Fibroblast of skin of left quadriceps (primary cell): ENCODE results near the gene GYG2.

Experiments
- DNase-seq, 2 experiments: peaks; one replicate each; pipeline ENCODE4 v3.0.0-alpha.2; 2013; ENCODE audit warnings: low read depth in 2 of 2

The GYG2 gene

GRCh38 chrX:2817036-2817435, 11.7 kb upstream of the GYG2 start:
- DNase-seq, result no peak

GRCh38 chrX:2819345-2820135, 9.2 kb upstream of the GYG2 start:
- DNase-seq, result no peak

GRCh38 chrX:2820136-2820771, 8.5 kb upstream of the GYG2 start:
- no peak for DNase-seq

GRCh38 chrX:2823795-2824386, 4.8 kb upstream of the GYG2 start:
- no peak for DNase-seq

GRCh38 chrX:2824886-2825285, 3.8 kb upstream of the GYG2 start:
- DNase-seq, result no peak

- DNase-seq, result no peak
Observed at GRCh38 chrX:2828959-2829411, 255 bp downstream of the GYG2 start.

GRCh38 chrX:2829469-2830246, 928 bp downstream of the GYG2 start:
- DNase-seq, result no peak

- DNase-seq, result no peak
Observed at GRCh38 chrX:2831471-2832228, 2.9 kb downstream of the GYG2 start.

- no peak for DNase-seq
Observed at GRCh38 chrX:2837961-2838360, 9.2 kb downstream of the GYG2 start.

GRCh38 chrX:2840961-2841360, 12.2 kb downstream of the GYG2 start:
- DNase-seq, result no peak

GRCh38 chrX:2841537-2841936, 12.8 kb downstream of the GYG2 start:
- DNase-seq, result no peak

- DNase-seq, result no peak
Observed at GRCh38 chrX:2846992-2847391, 18.3 kb downstream of the GYG2 start.

- DNase-seq, result peak; percentile 49 to 54
Observed at GRCh38 chrX:2848871-2849301, 20.2 kb downstream of the GYG2 start.

GRCh38 chrX:2854918-2855317, 26.2 kb downstream of the GYG2 start:
- no peak for DNase-seq

- DNase-seq, result no peak
Observed at GRCh38 chrX:2855761-2856160, 27.0 kb downstream of the GYG2 start.

- no peak for DNase-seq
Observed at GRCh38 chrX:2857566-2857965, 28.8 kb downstream of the GYG2 start.

GRCh38 chrX:2859197-2859797, 30.6 kb downstream of the GYG2 start:
- no peak for DNase-seq

- DNase-seq, result no peak
Observed at GRCh38 chrX:2862404-2862803, 33.7 kb downstream of the GYG2 start.

GRCh38 chrX:2863646-2864045, 34.9 kb downstream of the GYG2 start:
- peak; percentile 14 to 22 for DNase-seq

- no peak for DNase-seq
Observed at GRCh38 chrX:2867206-2867605, 38.5 kb downstream of the GYG2 start.

- no peak for DNase-seq
Observed at GRCh38 chrX:2870650-2871049, 41.9 kb downstream of the GYG2 start.
